ENCODE measurements around the gene OGFOD2.
"Not testable (repeated sequence)": the region's sequence is repeated elsewhere in the genome, so short reads cannot be mapped to it uniquely, and the experiment has no call there.

The OGFOD2 gene

GRCh38 chr12:123006977-123007376 is 31.9 kb downstream of the OGFOD2 start:
- DNase-seq = no peak

DNA sequence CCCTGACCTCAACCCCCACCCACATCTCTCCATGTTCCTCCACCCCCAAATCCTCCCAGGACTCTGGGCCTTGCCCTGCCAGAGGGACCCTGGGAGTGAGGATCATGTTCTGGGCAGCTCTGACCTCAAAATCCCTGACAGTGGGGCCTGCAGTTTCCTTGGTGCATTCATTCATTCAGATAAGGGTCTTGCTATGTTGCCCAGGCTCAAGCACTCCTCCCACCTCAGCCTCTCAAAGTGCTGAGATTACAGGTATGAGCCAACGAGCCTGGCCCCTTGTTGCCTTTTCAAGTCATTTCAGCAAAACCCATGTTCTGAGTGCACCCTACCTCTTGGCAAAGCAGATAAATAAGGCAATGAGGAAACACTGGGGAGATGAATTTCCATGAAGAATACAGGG is 35.1 kb downstream of the OGFOD2 start:
- no peak for DNase-seq

DNA sequence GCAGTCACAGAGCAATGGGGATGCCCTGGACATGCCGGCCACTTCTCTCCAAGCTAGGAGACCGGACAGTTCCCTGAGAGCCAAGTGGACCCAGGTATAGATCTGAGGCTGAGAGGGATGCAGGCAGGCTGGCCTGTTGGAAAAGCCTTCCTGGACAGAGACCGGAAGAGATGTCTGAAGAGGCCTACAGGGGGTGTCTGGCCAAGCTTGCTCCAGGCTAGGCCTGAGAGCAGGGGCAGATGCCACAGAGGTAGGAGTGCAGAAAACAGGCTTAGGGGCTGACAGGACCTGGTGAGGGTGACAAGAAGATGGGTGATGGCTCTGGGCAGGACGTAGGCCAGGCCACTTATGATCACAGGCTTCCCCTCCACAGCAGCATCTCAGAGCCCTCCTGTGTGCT is 35.6 kb downstream of the OGFOD2 start:
- DNase-seq = no peak

GRCh38 chr12:123011701-123012100 is 36.7 kb downstream of the OGFOD2 start:
- DNase-seq = no peak

DNA sequence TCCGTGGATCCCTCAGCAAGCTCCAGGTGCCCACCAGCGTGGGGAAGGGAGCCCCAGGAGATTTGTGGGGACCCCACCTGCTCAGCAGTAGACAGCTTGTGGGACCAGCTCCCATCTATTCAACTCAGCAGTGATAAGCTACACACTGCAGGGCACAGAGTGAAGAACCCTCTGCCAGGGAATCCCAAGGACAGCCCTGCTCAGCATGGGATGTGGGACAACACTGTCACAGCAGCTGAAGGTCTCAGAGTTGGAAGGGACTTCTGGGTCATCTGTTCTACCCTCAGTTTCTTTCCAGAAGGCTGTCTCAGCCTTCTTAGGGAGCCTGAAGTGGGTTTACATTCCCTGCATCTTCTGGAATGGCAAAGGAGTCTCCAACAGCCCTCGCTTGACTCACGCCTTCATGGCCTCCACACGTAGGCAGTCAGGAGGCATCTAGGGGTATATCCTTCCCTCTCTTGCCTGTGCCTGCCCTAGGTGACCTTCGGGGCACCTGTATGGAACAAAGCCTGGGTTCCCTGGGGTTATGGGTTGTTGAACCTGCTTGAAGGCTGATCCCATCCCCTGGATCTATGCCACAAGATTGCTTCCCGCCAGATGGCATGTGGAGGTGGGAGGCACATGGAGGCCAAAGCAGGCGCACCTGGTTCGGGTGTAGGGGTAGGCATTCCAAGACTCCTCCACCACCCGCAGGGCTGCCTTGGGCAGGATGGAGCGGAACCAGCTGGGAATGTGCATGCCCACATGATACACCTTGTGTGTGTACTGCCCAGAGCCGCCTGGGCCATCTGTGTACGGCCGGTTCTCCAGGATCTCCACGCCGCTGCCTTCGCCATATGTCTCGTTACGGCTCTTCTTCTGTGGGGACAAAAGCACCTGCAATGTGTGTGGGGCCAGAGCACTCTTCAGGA is 38.4 kb downstream of the OGFOD2 start:
- DNase-seq = no peak

DNA sequence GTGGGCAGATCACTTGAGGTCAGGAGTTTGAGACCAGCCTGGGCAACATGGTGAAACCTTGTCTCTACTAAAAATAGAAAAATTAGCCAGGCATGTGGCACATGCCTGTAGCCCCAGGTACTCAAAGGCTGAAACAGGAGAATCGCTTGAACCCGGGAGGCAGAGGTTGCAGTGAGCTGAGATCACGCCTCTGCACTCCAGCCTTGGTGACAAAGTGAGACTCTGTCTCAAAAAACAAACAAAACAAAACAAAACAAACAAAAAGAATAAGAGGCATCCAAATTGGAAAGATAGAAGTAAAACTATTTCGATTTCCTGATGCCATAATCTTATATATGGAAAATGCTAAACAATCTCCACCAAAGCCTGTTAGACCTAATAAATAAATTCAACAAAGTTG is 39.4 kb downstream of the OGFOD2 start:
- DNase-seq = not testable (repeated sequence)

- no peak for DNase-seq
These were observed 42.7 kb downstream of the OGFOD2 start for GRCh38 chr12:123017753-123018152.

DNA sequence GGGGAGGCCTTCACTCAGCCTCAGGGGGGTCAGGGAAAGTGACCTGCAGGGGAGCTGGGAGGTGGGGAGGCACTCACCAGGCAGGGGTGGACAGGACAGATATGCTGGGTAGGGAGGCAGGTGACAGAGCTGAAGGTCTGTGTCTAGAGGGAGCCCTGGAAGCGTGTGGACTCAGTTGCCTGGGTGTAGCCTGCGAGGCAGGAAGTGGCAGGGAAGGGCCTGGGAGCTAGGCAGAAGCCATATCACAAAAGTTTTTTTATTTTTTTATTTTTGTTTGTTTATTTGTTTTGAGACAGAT is 44.7 kb downstream of the OGFOD2 start:
- DNase-seq = no peak

DNA sequence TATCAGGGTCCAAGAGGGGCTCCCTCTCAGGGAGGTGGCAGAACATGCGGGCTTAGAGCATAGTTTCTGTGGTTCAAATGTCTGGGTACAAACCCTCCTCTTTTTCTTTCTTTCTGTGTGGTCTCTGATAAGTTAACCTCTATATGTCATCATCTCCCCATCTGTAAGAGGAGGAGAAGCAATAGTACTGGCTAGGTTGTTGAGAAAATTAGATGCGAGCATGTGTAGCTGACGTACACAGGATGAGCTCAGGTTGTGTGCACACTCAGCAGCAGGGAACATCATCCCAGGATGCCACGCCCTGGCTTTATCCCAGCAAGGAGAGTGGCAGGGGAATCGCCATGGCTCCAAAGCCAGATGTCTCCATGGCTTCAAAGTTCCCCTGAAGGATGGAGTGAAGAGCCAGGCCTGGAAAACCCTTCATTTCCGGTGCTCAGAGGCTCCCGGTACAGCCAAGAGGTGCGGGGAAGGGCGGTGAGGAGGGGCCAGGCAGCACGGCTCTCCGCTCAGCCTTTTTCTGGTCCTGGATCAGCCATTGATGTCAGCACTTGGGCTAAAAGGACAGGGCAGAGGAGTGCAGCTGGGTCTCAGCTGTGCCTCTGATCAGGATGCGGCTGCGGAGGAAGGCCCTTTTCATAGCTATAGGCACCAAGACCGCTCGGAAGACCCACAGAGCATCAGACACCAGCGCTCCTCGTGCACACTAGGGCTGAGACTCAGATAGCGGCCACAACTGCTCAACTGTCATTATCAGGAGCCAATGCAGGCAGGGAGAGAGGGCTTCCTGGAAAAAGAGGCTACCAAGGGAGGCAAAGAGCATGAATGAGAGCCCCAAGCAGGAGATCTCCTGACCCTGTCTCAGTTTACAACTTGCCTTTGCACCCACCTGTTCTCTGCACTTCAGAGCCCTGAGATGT is 46.9 kb downstream of the OGFOD2 start:
- no peak for DNase-seq

DNA sequence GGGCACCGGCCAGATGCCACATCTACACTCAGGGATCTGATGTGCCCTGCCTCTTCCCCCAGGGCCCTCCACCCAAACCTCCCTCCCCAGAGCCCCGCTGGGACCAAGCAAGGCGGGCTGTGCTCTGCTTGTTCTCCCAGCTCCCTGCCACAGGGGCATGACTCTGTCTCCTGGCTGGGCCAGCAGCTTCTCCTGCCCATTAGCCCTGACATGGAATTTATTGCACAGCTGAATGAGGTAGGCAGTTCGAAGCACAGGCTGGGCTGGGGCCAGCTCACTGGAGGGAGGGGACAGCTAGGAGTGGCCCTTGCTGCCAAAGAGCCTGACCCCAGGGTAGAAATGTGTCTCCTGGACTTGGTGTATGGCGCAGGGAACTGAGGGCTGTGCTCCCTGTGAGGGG is 47.8 kb downstream of the OGFOD2 start:
- no peak for DNase-seq

DNA sequence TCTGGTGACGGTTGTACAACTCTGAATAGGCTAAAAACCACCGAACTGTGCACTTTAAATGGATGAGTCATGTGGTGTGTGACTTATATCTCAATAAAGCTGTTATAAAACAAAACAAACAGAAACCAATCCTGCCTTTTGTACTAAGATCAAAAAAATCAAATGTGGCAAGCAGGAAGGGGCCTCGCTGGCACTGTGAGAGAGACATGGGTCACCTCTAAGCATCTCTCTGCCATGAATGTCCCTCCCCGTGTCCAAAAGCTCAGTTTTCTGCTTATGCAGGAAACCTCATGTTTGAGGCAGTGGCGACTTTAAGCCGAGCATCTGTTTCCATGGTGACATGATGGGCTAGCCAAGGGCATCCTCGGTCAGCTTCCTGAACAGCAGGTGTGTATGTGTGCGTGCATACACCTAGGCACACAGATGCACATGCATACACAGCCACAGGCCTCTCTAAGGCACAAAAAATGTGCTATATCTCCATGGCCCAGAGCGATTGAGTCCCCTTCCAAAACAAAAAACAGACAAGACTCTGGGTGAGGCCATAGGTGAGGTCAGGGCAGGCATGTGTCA is 49.9 kb downstream of the OGFOD2 start:
- no peak for DNase-seq

- DNase-seq = no peak
These were observed 51.2 kb downstream of the OGFOD2 start for GRCh38 chr12:123026094-123026853.

DNA sequence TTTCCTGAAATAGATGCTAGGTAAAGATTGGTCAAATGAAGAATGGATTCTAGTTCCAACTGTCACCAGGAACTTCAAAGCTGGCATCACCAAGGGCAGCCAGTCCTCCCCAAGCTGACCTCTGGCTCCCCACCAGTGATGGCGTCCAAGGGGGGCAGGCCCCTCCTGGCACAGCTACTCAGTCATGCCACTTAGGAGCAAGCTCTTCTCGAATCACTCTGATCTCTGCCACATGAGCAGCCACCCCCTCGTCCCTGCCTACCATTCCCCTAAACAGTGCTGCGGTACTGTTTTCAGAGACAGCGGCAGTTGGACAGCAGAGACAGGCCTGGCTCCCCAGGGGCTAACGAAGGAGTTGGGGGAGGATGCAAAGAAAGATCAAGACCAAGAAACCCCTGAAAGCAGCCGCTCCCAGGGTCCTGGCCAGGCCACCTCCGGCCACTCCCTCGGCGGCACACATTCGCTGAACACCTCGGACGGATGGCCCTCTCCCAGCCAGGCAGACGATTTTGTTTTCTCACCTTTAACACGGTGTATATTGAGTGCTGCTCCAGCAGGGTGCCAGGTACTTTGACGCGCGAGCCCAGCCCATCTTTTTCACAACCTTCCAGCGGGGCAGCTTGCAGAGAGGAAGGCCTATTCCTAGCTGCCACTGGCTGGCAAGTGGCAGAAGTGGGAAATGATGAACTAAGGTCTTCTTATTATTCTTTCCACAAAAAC is 52.8 kb downstream of the OGFOD2 start:
- DNase-seq = no peak

- DNase-seq = no peak
These were observed 53.4 kb downstream of the OGFOD2 start for GRCh38 chr12:123028475-123028874.

DNA sequence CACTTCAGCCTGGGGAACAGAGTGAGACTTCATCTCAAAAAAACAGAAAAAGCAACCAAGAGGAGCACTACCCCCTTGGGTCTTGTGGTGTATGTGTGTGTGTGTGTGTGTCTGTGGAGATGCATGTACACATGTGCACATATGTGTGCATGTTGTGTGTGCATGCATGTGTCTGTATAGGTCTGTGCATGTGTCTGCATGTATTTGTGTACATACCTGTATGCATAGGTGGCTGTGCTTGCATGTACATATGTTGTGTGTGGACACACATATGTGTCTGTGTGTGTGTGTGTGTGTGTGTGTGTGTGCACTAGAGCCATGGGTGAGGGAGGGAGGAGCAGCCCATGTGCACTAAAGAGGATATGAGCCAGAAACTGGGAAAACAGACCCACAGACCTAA is 54.5 kb downstream of the OGFOD2 start:
- DNase-seq = no peak

All from NCI-H2029 treated with DMSO at 0.1 percent for 48 hours (cell line).